ENCODE results near the gene RBKS. TPM values are rescaled to one million over a fixed set of nuclear protein-coding genes. Genes with fewer than 3 reads are reported as not detected.

RBKS gene
- 1.9 TPM for polyA plus RNA-seq (2013, experiment 1 of 2)
- 2.5 TPM for polyA plus RNA-seq (2013, experiment 2 of 2)

DNA sequence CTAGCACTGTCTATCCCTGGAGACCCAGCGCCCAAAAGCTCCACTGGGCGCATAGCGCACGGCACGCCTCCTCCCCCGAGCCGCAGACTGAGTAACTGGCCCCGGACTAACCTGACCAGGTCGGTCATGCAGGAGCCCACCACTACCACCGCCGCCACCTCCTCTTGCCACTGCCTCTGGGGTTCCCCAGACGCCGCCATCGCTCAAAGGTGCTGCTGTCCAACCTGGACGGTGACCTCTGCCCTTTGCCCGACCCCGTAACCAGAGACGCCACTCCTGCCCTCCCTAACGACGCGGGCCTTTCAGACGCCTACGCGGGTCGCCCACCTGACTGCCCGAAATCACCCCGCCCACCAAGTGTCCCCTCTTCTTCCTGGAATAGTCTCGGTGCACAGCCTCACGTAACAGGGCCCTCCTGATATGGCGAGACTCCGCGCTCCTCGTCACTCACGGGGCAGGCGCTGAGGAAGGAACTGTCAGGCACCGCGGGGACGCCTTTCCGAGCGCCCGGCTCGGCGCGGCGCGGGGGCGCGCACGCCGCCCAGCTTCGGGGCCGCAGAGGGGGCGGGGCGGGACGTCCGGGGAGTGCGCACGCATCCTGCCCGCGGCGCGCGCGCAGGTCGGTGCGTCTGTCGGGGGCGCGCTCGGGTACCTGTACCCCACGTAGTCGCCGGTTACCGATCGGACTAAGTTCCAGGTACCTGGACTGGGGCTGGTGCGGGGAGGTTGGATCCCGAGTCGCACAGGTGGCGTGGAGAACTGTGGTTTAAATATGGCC is at the start of gene RBKS, which contains the start of gene BABAM2:
TSS of gene RBKS (minus strand) at position 242 of the 778 bp plus-strand sequence. CDS start at position 200, 42 bp downstream.
TSS of gene BABAM2 (plus strand) at position 584 of the 778 bp plus-strand sequence. CDS start 3,828 bp downstream, outside the sequence.
- peak within 1 kb of the TSS; percentile 95 for H3K27ac ChIP-seq (ENCODE audit: low read depth, low read length)
- H3K4me3 ChIP-seq (ENCODE audit: low read length), result peak within 1 kb of the TSS; percentile 83
- H3K9ac ChIP-seq (ENCODE audit: low read depth, low read length), result peak within 1 kb of the TSS; percentile 95
- peaks cover 5% of the 10 kb centered on the region; the same call in 1 of the 2 replicates for H3K4me1 ChIP-seq (ENCODE audit: insufficient read depth, low read length)
- H3K9me3 ChIP-seq (ENCODE audit: insufficient read depth, low read depth, low read length), result no peaks in the 10 kb centered on the region
- under 1% methylated on average over 79 of the region's 79 CpGs for WGBS
- H3K36me3 ChIP-seq (ENCODE audit: insufficient read depth, low read length), result 0 out of 2 replicates have a peak, but pooled peaks cover 2% of the 10 kb centered on the region
- no peaks in the 10 kb centered on the region for H3K27me3 ChIP-seq (ENCODE audit: insufficient read depth, low read length)

DNA sequence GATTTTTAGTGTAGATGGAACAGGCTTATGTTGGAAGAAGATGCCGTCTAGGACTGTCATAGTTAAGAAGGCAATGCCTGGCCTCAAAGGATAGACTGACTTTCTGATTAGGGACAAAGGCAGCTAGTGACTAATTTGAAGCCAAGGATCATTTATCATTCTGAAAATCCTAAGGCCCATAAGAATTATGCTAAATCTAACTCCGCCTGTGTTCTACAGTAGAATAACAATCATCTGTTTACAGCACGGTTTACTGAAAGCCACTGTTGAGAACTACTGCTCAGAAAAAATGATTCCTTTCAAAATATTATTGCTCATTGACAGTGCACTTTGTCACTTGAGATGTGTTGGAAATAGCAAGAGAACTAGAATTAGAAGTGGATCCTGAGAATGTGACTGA is 44.8 kb upstream of the RBKS start:
- H3K36me3 ChIP-seq (ENCODE audit: insufficient read depth, low read length), result no peaks in the 10 kb centered on the region
- WGBS, result 92% methylated on average over 3 of the region's 3 CpGs
- no peak overlapping the region for H3K4me3 ChIP-seq (ENCODE audit: low read length)

DNA sequence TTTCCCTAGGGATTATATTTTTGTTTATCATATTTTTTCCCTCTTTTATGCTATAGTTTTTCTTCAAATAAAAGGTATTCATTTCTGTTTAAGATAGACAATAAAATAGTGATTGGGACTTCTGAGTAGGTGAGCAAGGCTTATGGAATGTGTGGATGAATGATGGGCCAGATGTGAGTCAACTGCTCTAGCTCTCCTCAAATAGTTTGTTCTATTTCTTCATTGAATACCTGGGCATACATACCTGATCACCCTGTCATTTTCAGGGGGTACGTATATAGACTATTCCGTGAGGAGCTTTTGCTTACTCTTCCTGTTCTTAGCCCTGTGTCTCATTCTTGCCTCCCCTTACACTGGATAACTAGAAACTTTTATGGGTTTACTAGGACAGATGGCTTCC is 42.2 kb upstream of the RBKS start:
- WGBS, result 100% methylated on average over 2 of the region's 2 CpGs
- Histone ChIP-seq H3K27ac (ENCODE audit: low read depth, low read length) (no peak overlapping the region), H3K9me3 (ENCODE audit: insufficient read depth, low read depth, low read length) (no peaks in the 10 kb centered on the region), H3K4me1 (ENCODE audit: insufficient read depth, low read length) (no peaks in the 10 kb centered on the region), H3K36me3 (ENCODE audit: insufficient read depth, low read length) (no peaks in the 10 kb centered on the region), H3K4me3 (ENCODE audit: low read length) (no peak overlapping the region), H3K27me3 (ENCODE audit: insufficient read depth, low read length) (no peaks in the 10 kb centered on the region), H3K9ac (ENCODE audit: low read depth, low read length) (no peak overlapping the region)

More for the DNA sequence above, 44.8 kb upstream of the RBKS start:
- no peaks in the 10 kb centered on the region for H3K9me3 ChIP-seq (ENCODE audit: insufficient read depth, low read depth, low read length)
- H3K4me1 ChIP-seq (ENCODE audit: insufficient read depth, low read length), result no peaks in the 10 kb centered on the region
- no peak overlapping the region for H3K9ac ChIP-seq (ENCODE audit: low read depth, low read length)
- H3K27ac ChIP-seq (ENCODE audit: low read depth, low read length), result no peak overlapping the region
- no peaks in the 10 kb centered on the region for H3K27me3 ChIP-seq (ENCODE audit: insufficient read depth, low read length)

DNA sequence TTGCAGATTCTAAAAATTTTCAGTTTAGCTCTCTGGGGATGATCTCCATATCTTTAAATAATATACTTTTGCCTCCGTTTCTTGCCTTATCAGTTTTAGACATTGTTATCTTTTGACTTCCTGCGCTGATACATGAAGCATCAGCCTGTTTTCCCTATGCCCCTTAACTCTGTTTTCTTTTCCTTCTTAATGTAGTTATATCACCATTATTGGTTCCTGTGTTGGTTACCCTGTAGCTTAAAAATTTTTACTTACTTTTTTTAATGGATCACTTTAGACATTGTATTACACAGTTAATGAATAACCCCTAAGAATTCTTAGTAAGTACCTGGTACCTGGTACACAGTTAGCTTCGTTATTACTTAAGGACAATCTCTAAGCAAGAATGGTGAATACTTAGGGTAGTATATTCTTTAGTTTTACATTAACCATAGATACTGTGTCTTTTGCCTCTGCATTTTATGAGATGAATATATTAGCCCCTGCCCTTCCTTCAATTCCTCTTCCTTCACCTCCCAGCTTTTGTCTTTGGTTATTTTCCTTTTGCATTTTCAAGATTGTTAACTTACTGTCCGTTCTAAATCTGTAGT is 41.3 kb upstream of the RBKS start:
- no peak overlapping the region for H3K9ac ChIP-seq (ENCODE audit: low read depth, low read length)
- no peaks in the 10 kb centered on the region for H3K9me3 ChIP-seq (ENCODE audit: insufficient read depth, low read depth, low read length)
- H3K36me3 ChIP-seq (ENCODE audit: insufficient read depth, low read length), result no peaks in the 10 kb centered on the region
- no peak overlapping the region for H3K4me3 ChIP-seq (ENCODE audit: low read length)
- no peaks in the 10 kb centered on the region for H3K4me1 ChIP-seq (ENCODE audit: insufficient read depth, low read length)
- H3K27ac ChIP-seq (ENCODE audit: low read depth, low read length), result no peak overlapping the region
- H3K27me3 ChIP-seq (ENCODE audit: insufficient read depth, low read length), result no peaks in the 10 kb centered on the region
- 93% methylated on average over 3 of the region's 4 CpGs for WGBS

DNA sequence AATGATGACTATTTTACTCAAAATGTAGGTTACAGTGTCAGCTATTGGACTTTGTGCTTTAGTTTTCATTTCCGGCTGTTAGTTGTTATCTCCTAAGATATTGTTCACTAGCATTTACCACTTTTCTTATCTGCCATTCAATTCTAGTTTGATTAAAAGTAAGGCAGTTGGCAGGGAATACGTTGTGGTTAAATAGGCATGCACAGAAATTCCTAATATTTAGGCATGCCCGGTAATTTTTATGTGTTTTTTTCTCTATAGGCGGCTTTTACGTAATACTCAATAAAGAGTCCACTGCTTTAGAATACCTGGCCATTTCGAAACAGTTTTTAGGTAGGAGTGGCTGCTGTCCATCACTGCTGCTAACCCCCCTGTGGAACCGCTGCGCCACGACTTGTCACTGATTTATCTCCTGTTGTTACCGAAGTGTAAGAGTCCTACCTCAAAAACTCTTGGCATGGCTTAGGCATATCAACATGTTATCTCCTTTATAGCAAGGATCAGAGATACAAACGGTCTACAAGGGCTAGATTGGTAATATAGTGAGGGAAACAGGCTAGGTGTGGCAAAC is 39.8 kb upstream of the RBKS start:
- H3K4me1 ChIP-seq (ENCODE audit: insufficient read depth, low read length), result no peaks in the 10 kb centered on the region
- no peak overlapping the region for H3K27ac ChIP-seq (ENCODE audit: low read depth, low read length)
- H3K4me3 ChIP-seq (ENCODE audit: low read length), result no peak overlapping the region
- no peak overlapping the region for H3K9ac ChIP-seq (ENCODE audit: low read depth, low read length)
- no peaks in the 10 kb centered on the region for H3K9me3 ChIP-seq (ENCODE audit: insufficient read depth, low read depth, low read length)
- no peaks in the 10 kb centered on the region for H3K36me3 ChIP-seq (ENCODE audit: insufficient read depth, low read length)
- WGBS, result 92% methylated on average over 10 of the region's 11 CpGs
- H3K27me3 ChIP-seq (ENCODE audit: insufficient read depth, low read length), result no peaks in the 10 kb centered on the region

DNA sequence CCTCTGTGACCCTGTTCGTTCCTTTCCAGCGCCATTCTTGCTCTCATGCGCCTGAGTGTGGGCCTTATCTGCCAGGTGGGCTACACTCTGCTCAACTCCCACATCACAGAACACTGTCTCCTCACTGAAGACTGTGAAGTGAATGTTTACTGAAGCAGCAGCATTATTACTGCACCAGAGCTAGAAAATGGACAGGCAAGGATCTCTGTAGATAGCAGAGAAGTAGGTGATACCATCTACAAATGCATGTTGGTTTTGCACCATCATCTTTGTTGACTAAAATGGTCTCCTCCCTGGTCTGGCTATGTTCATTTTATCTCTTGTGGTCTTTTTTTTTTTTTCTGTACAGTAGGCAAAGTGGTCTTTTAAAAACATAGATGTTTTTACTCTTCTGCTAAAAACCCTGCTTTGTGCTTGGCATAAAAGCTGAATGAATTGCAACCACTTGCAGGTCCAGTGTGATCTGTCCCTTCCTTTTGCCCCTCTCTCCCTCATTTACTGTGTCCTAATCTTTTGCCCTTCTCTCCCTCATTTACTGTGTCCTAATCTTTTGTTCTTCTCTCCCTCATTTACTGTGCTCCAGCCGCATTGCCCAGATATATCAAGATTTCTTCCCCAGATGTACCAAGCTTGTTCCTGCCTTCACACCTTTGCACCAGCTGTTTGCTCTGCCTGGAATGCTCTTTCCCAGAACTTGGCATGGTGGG is 35.7 kb upstream of the RBKS start:
- WGBS, result over 99% methylated on average over 4 of the region's 4 CpGs
- H3K36me3 ChIP-seq (ENCODE audit: insufficient read depth, low read length), result no peaks in the 10 kb centered on the region
- no peak overlapping the region for H3K9ac ChIP-seq (ENCODE audit: low read depth, low read length)
- H3K27ac ChIP-seq (ENCODE audit: low read depth, low read length), result no peak overlapping the region
- H3K4me3 ChIP-seq (ENCODE audit: low read length), result no peak overlapping the region
- H3K27me3 ChIP-seq (ENCODE audit: insufficient read depth, low read length), result no peaks in the 10 kb centered on the region
- H3K4me1 ChIP-seq (ENCODE audit: insufficient read depth, low read length), result no peaks in the 10 kb centered on the region
- H3K9me3 ChIP-seq (ENCODE audit: insufficient read depth, low read depth, low read length), result no peaks in the 10 kb centered on the region

DNA sequence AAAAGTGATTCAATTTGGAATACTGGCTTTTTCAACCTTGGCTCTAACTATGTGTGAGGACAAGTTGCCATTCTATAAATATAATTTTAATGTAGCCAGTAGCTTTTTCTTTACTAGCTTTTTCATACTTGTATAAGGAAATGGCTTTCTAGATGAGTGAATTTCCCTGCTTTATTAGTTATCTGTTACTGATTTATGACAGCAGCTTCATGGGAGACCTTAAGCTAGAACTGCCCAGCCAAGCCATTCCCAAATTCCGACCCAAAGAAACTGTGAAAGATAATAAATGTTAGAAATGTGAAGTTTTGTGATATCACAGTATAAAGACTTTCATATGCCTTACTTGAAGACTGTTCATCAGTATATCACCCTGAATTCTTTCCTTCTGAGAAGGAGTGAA is 32.7 kb upstream of the RBKS start:
- Histone ChIP-seq H3K27ac (ENCODE audit: low read depth, low read length) (no peak overlapping the region), H3K4me3 (ENCODE audit: low read length) (no peak overlapping the region), H3K27me3 (ENCODE audit: insufficient read depth, low read length) (no peaks in the 10 kb centered on the region), H3K36me3 (ENCODE audit: insufficient read depth, low read length) (no peaks in the 10 kb centered on the region), H3K4me1 (ENCODE audit: insufficient read depth, low read length) (no peaks in the 10 kb centered on the region), H3K9me3 (ENCODE audit: insufficient read depth, low read depth, low read length) (no peaks in the 10 kb centered on the region), H3K9ac (ENCODE audit: low read depth, low read length) (no peak overlapping the region)
- WGBS, result 100% methylated on average over 1 of the region's 1 CpG

DNA sequence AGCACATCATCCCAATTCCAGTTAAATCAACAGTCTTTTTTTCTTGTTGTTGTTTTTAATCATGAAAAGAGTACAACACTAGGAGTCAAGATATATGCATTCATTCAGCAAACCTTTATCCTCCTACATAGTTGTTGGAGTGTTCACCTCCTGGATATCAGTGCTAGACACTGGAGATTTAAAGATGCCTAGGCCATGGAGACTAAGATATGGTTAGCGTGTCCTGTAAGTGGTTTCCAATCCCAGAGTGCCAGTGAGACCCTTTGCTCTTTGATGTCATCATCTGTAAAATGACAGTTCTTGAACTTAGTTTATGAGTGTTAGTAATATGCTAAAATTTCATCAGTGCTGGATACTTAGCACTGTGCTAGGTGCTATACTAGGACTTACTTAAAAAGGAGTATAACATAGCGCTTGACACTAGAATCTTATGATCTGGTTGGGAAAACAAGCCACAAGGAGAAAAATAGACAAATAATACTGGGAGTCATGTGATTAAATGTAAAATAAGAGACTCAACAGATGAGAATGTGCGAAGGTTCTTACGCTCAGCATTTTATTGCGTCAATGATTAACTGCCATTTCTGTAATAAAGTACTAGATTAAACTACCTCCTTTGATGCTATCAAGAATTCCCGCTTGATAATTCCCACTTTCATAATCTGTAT is 31.8 kb upstream of the RBKS start:
- H3K27me3 ChIP-seq (ENCODE audit: insufficient read depth, low read length), result no peaks in the 10 kb centered on the region
- H3K9ac ChIP-seq (ENCODE audit: low read depth, low read length), result no peak overlapping the region
- no peaks in the 10 kb centered on the region for H3K4me1 ChIP-seq (ENCODE audit: insufficient read depth, low read length)
- H3K36me3 ChIP-seq (ENCODE audit: insufficient read depth, low read length), result no peaks in the 10 kb centered on the region
- no peaks in the 10 kb centered on the region for H3K9me3 ChIP-seq (ENCODE audit: insufficient read depth, low read depth, low read length)
- 90% methylated on average over 5 of the region's 6 CpGs for WGBS
- no peak overlapping the region for H3K27ac ChIP-seq (ENCODE audit: low read depth, low read length)
- no peak overlapping the region for H3K4me3 ChIP-seq (ENCODE audit: low read length)

DNA sequence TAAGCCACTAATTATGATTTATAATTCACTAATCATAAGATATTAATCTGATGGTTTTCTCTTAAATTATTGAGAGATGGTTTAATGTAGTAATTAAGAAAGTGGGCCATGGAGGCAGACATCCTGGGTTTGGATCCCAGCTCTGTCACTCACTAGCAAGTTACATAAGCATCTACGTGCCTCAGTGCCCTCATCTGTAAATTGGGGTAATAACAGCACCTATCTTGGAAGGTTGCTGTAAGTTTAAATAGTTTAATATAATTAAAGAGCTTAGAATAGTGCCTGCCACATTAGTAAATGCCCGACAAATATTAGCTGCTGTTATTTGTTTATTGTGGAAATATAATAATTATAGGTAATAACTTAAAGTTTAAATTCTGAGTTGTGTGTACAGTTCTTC is 31.2 kb upstream of the RBKS start:
- WGBS, result 100% methylated on average over 1 of the region's 2 CpGs
- no peak overlapping the region for H3K27ac ChIP-seq (ENCODE audit: low read depth, low read length)
- no peaks in the 10 kb centered on the region for H3K36me3 ChIP-seq (ENCODE audit: insufficient read depth, low read length)
- no peak overlapping the region for H3K9ac ChIP-seq (ENCODE audit: low read depth, low read length)
- H3K4me3 ChIP-seq (ENCODE audit: low read length), result no peak overlapping the region
- peaks cover 3% of the 10 kb centered on the region; the same call in 1 of the 2 replicates for H3K4me1 ChIP-seq (ENCODE audit: insufficient read depth, low read length)
- no peaks in the 10 kb centered on the region for H3K9me3 ChIP-seq (ENCODE audit: insufficient read depth, low read depth, low read length)
- H3K27me3 ChIP-seq (ENCODE audit: insufficient read depth, low read length), result no peaks in the 10 kb centered on the region

DNA sequence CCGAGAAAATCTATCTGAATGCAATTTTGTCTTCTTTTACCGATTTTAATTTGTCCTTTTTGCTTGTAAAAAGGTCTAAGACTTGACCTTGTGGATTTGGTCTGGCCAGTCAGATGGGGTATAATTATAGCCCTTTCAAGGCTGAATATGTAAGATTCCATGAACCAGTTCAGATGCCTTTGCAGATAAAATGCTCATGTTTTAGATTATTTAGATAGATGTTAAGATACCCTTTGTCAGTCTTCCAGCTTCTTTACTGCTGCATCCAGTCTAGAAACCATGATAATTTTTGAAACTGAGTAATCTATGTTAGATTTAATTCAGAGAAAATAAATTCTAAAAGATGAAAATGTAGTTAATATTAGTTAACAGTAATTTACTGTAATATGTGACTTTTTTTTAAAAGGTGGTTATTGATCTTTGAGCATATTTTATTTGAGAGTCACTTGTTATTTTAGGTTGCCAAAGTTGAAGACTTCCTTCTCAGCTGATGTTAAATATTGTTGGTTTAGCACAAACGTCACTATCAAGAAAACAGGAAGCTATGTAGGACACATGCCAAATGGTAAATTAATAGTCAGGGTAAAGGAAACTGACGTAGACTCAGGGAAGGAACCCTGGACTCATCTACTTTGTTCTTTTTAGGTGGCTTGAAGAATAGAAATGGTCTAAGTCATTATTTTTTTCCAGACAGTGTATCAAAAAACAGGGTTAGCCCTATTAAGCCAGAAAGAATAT is 30.1 kb upstream of the RBKS start:
- no peak overlapping the region for H3K9ac ChIP-seq (ENCODE audit: low read depth, low read length)
- 90% methylated on average over 4 of the region's 4 CpGs for WGBS
- no peak overlapping the region for H3K27ac ChIP-seq (ENCODE audit: low read depth, low read length)
- no peaks in the 10 kb centered on the region for H3K36me3 ChIP-seq (ENCODE audit: insufficient read depth, low read length)
- H3K9me3 ChIP-seq (ENCODE audit: insufficient read depth, low read depth, low read length), result no peaks in the 10 kb centered on the region
- H3K27me3 ChIP-seq (ENCODE audit: insufficient read depth, low read length), result no peaks in the 10 kb centered on the region
- no peak overlapping the region for H3K4me3 ChIP-seq (ENCODE audit: low read length)
- peaks cover 6% of the 10 kb centered on the region; the same call in 1 of the 2 replicates for H3K4me1 ChIP-seq (ENCODE audit: insufficient read depth, low read length)
